ENCODE measurements around the gene MIS12. TPM values are rescaled to one million over a fixed set of nuclear protein-coding genes. Genes with fewer than 3 reads are reported as not detected.

MIS12 gene, protein sequence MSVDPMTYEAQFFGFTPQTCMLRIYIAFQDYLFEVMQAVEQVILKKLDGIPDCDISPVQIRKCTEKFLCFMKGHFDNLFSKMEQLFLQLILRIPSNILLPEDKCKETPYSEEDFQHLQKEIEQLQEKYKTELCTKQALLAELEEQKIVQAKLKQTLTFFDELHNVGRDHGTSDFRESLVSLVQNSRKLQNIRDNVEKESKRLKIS
- 19.9 and 27.3 TPM in 2 replicates for total RNA-seq (2014; rRNA removed; shearing (Covaris generic))

DNA sequence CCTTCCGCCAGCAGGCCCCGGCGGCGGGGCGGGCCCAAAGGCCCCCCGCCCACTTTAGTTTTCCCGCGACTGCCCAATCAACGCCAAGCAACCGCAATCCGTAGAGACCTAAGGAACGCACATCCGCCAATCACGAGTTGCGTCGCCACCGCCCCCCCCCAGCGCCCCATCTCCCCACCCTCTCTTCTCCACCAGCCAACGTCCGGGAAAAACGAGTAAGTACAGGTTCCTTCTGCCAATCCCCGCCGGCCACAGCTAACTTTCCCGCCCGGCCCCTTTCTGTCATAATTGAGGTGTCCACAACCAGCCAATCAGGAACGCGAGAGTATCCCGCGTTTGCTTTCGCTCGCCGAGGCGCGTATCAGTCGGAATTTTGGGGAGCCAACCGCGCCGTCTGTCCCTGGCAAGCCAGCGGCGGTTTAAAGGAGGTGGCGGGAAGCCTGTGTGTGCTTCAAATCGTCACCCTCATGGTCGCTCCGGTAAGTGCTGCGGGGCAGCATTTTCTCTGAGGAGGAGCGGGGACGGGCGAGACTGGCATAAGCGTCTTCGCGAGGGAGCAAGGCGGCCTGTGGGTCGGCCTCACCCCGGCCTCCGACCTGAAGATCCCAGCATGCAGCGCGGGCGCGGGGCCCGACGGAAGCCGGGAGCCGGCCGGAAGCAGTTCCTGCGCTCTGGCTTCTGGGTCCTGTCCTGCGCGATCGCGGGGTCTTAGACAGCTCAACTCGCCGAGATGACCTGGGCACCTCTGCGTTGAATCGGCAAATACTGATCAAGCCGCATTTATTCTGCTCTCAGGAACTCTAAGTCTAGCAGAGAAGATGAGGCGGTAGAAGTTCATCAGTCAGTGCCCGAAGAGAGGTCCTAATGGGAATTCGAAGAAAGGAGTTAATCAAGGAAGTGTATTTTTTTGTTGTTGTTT lies at the start of gene MIS12:
TSS of gene MIS12 (plus strand) at position 361 of the 919 bp plus-strand sequence. CDS start 2,297 bp downstream, outside the sequence.
- peak; percentile 99 for DNase-seq (ENCODE audit: low read depth)

DNA sequence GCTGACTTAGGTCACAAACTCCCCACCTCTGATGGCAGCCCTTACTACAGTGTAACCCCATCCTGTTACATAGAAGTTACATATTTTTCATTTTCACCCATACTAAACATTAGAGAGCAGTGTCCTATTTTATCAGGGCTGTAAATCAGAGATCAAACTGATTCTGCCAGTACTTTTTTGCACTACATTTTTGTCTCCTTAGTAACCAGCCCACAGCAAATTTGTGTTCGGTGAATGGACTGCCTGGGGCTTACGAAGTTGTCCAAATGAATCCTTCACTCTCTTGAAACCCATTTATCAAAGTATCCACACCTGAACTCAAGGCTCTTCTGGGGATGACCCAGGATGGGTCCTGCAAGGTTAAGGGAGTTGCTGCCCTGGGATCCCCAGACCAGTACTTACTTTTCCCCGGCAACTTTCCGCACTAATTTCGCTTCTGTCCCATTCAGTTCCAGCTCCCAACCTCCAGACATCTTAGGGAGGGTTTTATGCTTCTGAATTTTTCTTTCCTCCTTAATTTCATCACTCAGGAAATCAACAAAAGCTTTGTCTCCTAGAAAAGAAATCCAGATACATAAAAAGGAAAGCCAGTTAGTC lies 48.5 kb upstream of the MIS12 start:
- DNase-seq (ENCODE audit: low read depth), result peak; percentile 18

DNA sequence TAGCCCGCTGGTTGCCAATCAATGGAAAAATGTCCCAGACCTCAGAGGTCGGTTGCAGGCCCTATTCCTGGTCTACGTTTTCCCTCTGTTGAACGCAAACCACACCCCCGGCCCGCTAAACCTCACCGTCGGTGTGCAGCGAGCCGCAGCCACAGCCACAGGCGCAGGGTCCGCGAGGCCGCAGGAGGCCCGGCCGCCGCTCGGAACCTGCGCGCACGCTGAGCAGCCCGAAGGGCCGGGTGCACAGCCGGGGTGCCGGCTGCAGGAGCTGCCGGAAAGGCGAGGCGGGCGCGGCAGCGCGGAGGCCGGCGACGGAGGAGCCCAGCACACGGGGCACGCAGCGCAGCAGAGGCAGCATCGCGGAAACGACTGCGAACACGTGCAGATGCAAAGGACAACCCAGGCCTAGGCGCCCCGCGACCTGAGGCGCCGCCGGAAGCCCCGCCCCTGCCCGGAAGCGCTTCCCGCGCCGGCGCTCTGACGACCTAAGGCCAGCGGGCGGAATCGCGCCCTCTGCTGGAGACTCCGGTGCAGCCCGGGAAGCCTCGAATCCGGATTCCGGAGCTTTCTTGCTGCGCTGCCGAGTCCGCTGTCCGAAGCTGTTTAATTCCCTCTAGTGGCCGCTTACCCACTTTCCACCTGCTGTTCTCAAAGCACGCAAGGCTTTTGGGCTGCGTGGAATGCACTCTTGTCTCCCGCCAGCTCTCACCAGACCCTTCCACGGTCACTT lies 47.5 kb upstream of the MIS12 start, which contains the start of gene C1QBP:
TSS of gene C1QBP (minus strand) at position 440 of the 730 bp plus-strand sequence. CDS start at position 358, 82 bp downstream.
- peak; percentile 94 for DNase-seq (ENCODE audit: low read depth)

DNA sequence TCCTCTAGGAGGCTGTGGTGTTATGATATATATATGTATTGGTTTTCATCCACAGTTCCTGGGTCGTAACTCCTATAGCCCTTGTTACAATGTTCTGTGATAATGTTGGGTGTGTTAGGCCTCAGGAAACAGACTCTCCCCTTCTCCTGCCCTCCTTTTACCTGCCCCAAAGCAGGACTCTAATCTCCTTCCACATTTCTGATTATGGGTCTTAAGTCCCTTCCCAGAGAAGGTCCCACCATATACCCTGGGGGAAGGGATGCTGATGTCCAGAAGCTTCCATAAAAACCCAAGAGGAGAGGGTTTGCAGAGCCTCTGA lies 47.0 kb upstream of the MIS12 start:
- DNase-seq (ENCODE audit: low read depth), result no peak

DNA sequence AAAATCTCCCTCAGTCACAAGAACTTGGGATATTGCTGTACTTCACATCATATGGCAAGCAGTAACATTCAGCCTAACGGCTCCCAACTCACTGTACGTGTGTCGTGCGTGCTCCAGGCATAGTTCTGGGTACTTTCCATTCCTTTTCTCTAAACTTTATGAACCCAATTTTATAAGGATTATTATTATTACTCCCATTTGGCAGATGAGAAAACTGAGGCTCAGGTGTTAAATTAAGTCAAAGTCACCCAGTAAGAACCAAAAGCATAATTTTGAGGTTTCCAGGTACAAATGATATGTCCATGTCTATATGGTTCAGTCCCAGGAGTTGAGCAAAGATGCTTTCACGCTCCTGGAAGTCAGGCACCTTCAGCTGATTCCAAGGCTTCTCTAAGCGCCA lies 42.6 kb upstream of the MIS12 start:
- DNase-seq (ENCODE audit: low read depth), result no peak

DNA sequence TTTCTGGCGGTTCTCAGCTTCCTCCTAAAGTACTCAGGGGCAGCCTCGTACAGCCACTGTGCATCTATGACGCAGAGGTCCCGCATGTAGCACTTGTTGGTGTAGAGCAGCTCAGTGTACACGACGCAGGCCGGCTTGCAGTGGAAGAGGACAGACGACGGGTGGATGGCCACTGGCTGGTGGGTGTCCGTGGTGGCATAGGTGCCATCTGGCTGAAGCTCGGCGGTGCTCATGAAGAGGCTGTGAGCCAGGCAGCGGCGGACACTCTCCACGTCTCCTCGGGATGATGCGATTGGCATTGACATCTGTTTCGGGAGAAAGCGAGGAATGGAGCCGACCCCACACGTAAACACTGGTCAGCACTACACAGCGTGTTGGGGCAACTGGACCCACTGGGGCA lies 42.2 kb upstream of the MIS12 start:
- no peak for DNase-seq (ENCODE audit: low read depth)

DNA sequence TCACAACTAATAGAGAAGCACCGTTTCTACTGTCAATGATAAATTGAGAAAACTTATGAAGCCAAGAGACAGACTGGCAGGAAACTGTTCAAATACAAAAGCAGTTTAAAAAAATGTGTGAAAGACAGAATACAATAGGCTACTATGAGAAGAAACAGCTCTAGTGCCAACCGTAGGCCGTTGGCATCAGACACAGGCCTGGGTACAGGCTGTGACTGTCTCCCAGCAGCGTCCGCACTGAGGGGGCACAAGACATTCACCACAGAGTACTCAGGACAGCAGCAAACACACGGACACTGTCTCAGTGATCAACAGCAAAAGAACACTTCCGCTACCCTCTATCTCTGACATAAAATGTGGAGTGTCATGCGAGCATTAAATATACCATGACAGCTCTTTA lies 39.6 kb upstream of the MIS12 start:
- DNase-seq (ENCODE audit: low read depth), result no peak

DNA sequence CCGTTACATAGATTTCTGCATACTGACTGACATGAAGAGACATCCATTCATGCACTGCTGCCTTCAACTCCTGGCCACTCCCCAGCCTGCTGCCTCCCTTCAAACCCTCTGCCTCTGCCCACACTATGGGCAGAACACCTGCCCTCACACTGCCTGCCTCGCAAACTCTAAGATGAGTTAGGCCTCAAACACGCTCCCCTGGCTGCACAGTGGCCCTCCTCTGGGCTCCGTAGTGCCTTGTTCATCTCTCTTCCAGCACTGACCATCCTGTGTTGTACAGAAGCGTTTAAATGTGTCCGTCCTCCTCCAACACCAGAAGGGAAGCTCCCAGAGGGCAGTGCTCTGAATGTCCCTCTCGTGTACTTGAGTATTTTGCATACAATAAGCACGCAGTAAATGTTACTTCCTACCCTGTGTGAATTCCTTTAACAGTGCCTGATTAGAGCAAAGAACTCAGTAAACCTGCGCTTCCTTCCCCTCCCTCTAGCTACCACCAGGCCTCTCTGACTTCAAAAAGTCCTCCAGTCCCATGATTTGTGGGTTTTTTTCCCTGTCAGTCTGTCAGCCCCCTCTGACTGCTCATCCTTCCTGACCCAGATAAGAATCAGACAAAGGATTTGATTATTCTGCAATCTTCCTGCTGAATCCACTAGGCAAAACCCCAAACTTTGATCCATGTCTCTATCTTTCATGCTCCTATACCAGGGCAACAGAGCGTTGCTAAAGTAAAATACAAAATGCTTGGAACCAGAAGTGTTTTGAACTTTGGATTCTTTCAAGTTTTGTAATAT lies 21.5 kb upstream of the MIS12 start:
- no peak for DNase-seq (ENCODE audit: low read depth)

DNA sequence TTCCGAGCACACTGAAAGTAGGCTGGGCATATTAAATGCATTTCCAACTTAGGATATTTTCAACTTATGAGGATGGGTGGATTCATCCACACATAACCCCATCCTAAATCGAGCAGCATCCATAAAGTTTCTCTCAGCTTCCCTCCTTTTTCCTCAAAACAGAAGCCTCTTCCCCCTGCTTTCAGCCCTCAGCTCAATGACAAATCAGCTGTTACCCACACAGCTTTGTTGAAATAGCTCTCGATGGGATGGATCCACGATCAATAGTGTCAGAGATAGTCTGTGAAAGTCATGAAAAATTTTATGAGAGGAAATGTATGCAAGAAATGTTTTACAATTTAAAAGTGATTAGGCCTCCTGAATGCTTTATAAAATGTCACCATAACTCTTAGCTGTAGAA lies 20.1 kb upstream of the MIS12 start:
- no peak for DNase-seq (ENCODE audit: low read depth)

DNA sequence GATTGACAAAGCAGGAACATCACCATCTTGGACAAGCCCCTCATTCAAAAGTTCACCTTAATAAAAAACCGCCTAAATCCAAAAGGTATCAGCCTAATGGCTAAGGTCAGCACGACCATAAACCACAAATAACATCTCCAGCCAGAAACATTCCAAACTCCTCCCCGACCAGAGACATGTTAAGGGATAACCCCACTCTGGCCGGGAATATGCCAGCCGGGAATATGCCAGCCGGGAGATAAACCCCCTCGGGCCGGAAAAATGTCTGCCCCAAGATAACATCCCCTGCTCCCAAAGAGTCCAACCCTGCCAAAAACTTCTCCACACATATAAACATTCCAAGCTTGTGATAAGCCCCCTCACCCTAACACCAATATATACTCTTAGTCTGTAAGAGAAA lies 18.9 kb upstream of the MIS12 start:
- DNase-seq (ENCODE audit: low read depth), result no peak

DNA sequence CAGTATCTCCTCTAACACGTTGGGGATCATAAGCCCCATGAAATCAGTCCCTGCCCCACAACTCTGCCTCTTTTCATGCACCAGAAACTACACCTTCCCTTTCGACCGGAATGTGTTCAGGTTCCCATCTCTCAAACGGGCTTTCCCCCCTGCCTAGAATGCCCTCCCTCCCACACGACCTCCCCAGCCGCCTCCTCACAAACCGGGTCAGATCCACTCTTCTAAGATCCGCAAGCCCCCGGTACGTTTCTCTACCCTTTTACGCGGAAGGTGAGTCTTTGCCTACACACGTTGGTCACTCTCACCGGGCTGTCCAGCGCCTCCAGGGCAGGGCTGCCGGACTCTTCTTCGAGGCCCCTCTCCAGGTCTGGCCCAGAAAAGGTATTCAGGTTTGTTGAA lies 18.3 kb upstream of the MIS12 start:
- no peak for DNase-seq (ENCODE audit: low read depth)

DNA sequence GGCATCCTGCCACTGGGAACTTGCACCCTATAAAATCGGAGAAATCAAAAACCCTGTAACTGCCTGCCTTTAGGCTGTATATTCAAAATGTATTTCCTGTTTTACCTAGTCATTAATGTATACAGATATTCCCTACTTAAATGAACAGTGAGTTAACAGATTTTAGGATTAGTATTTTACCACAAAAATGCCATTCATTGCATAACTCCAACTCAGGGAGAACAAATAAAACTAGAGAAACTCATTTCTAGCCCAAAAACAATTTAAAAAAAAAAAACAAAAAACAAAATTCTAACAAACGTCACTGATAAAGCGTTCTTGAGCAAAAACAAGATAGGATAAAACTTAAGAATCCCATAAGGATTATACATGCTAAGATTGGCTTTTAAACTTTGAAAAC lies 13.9 kb upstream of the MIS12 start:
- no peak for DNase-seq (ENCODE audit: low read depth)

DNA sequence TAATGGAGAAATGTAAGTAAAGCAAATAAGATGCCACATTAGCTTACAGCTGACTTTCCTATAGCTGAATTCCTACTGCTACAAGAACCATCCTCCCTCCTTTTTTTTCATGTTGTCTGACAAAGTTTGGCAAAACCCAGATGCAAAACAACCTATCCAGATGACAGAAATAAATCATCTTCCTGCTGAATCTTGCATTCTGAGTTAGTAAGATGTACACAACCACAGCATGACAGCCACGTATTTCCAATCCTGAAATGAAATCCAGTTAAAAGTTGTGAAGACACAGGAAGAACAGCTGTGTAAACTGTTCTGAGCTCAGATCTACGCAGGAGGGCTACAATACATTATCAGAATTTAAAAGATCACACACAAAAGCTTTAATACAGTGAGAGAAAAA lies 12.5 kb upstream of the MIS12 start:
- no peak for DNase-seq (ENCODE audit: low read depth)

DNA sequence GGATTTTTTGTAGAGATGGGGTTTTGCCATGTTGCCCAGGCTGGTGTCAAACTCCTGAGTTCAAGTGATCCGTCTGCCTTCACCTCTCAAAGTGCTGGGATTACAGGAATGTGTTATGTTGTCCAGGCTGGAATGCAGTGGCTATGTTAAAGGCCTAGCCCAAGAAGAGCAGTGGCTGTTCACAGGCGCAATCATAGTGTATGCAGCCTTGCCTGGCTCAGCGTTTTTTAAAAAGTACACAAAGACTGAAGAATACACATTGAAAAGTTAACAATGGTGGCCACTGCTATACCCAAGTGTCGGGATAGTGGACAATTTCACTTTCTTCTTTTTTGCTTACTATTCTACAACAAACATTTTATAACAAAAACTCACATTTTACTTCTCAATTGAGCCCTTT lies 7.4 kb upstream of the MIS12 start:
- no peak for DNase-seq (ENCODE audit: low read depth)

DNA sequence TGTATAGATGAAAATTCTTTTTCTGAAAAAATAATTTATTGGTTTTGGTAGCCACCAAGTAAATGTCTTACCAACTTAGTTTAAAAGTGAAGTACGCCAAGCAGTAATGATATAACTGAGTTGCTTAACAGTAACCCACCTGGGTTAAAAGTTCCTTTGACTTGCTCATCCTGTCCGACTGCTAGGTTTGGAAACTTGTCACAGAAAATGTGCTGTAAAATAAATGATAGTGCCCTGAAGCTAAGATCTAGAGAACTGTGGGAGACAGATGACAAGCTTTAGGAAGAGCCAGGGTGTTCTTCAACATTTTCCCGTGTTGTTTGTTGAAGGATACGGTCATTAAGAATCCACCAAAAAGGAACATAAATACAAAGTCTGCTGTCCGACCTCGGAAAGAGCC lies 5.4 kb upstream of the MIS12 start:
- DNase-seq (ENCODE audit: low read depth), result no peak

DNA sequence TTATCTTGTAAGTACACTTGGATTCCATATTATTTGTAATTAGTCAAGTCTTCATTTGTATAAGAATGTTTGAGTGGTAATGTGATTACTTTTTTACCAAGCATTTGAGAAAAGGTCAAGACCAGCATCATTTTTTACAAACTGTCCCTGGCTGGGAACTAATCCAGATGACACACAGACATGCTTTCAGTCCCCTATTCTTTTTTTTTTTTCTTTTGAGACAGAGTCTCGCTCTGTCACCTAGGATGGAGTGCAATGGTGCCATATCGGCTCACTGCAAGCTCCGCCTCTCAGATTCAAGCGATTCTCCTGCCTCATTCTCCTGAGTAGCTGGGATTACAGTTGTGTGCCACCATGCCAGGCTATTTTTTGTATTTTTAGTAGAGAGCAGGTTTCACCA lies 4.9 kb upstream of the MIS12 start:
- no peak for DNase-seq (ENCODE audit: low read depth)

DNA sequence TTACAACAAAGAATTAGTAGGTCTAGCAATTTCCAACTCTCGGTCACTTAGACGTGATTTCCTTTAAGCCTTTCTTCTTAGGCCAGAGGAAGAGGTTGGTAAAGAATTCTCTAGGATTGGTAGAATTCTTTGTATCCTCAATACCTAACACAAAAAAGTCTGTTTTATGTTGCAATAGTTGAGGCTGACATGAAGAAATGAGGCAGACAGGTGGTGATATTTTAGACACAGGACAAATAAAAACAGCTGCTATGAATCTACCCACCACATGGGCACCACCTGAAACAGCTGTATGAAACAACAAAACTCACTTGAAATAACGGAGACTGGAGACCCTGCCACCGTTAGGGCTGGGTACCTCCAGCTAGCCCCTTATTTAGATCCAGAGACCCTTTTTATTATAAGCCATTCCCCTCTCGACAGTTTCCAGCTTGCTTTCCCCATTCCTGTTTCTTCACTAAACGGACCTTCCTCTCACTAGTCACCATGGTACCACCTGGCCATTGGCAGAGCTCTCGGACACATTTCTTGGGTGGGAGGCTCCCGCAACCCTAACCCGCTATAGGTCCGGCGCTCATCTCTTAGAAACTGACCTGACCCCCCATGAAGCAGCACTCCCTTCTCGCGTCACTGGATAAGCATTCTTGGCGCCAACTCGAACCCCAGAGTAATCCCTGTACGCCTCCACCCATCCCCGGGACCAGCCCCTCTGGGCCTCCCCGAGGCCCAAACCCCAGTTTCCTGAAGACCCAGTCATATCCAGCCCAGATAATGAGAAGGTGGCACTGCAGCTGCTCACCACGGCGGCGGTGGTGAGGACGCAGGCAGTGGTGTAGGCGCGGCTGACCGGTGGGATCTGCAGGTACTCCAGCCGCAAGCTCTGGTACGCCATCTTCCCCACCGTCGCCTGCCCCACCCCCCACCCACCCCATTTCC lies 828 bp upstream of the MIS12 start, which contains the start of gene DERL2:
TSS of gene DERL2 (minus strand) at position 909 of the 936 bp plus-strand sequence. CDS start at position 892, 17 bp downstream.
- peak; percentile 65 for DNase-seq (ENCODE audit: low read depth)

DNA sequence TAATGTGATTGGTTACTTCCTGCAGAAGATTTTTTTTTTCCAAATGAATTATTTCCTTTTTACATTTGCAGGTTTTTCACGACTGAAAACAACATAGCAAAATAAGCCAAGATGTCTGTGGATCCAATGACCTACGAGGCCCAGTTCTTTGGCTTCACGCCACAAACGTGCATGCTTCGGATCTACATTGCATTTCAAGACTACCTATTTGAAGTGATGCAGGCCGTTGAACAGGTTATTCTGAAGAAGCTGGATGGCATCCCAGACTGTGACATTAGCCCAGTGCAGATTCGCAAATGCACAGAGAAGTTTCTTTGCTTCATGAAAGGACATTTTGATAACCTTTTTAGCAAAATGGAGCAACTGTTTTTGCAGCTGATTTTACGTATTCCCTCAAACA lies 2.4 kb downstream of the MIS12 start:
- no peak for DNase-seq (ENCODE audit: low read depth)

DNA sequence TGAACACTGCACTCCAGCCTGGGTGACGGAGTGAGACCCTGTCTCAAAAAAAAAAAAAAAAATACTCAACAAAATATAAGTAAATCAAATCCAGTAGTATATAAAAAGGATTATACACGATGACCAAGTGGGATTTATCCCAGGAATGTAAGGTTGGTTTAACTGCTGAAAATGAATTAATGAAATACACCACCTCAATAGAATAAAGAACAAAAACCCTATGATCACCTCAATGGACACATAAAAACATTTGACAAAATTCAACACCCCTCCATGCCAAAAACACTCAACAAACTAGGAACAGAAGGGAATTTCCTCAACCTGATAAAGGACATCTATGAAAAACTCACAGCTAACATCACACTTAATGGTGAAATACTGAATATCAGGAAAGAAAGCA lies 6.6 kb downstream of the MIS12 start:
- DNase-seq (ENCODE audit: low read depth), result no peak

Data from Daoy (cell line).